T47D (cell line): ENCODE measurements around the gene AKR1C1.
"Not testable (repeated sequence)": the region's sequence is repeated elsewhere in the genome, so short reads cannot be mapped to it uniquely, and the experiment has no call there.

Source experiments
- DNase-seq, 2 experiments: peaks; one replicate each; pipeline versions ENCODE4 v3.0.0 to v3.0.0-alpha.2; 2011 to 2012; ENCODE audit warnings: low read depth in 1 of 2, low spot score in 1 of 2
- JUND ChIP-seq: IDR thresholded peaks from 2 replicates; pipeline ENCODE4 v1.6.1; 2012; ENCODE audit warnings: low read depth
- in situ Hi-C: cut with HindIII; loops from 2 replicates; pipeline ENCODE4 v1.10.0; 2016; ENCODE audit warnings: low sequenced_read_pairs, low pct_unique_long_range_greater_than_20kb

AKR1C1 gene

GRCh38 chr10:4967189-4967588 lies 4.0 kb downstream of the AKR1C1 start:
- DNase-seq, in situ Hi-C loops: not testable (repeated sequence)

- in situ Hi-C loops, DNase-seq: not testable (repeated sequence)
Measured at GRCh38 chr10:4969289-4969688, 6.1 kb downstream of the AKR1C1 start.

GRCh38 chr10:4970362-4970761 lies 7.1 kb downstream of the AKR1C1 start:
- in situ Hi-C loops, DNase-seq: not testable (repeated sequence)

GRCh38 chr10:4972369-4973142 lies 9.3 kb downstream of the AKR1C1 start:
- DNase-seq, in situ Hi-C loops: not testable (repeated sequence)

GRCh38 chr10:4973294-4973693 lies 10.1 kb downstream of the AKR1C1 start:
- in situ Hi-C loops, DNase-seq: not testable (repeated sequence)

- in situ Hi-C loops, DNase-seq: not testable (repeated sequence)
Measured at GRCh38 chr10:4974400-4974799, 11.2 kb downstream of the AKR1C1 start.

GRCh38 chr10:4977025-4977424 lies 13.8 kb downstream of the AKR1C1 start:
- in situ Hi-C loops = no loop called here
- no peak for DNase-seq
- no peak for TF ChIP-seq JUND

- TF ChIP-seq JUND = no peak
- in situ Hi-C loops = no loop called here
Measured at GRCh38 chr10:4978870-4979269, 15.7 kb downstream of the AKR1C1 start.

GRCh38 chr10:4980793-4981192 lies 17.6 kb downstream of the AKR1C1 start:
- DNase-seq = no peak
- TF ChIP-seq JUND = no peak
- in situ Hi-C loops = no loop called here

More at GRCh38 chr10:4978870-4979269, 15.7 kb downstream of the AKR1C1 start:
- DNase-seq = no peak

- peak in 1 of 2 experiments; percentile 60 for DNase-seq
- in situ Hi-C loops = no loop called here
- TF ChIP-seq JUND = no peak
Measured at GRCh38 chr10:4981722-4982471, 18.7 kb downstream of the AKR1C1 start.

- in situ Hi-C loops = no loop called here
- no peak for DNase-seq
- TF ChIP-seq JUND = no peak
Measured at GRCh38 chr10:4982764-4983226, 19.6 kb downstream of the AKR1C1 start.

GRCh38 chr10:4983615-4984216 lies 20.5 kb downstream of the AKR1C1 start:
- TF ChIP-seq JUND = no peak
- DNase-seq = no peak
- in situ Hi-C loops = no loop called here

- DNase-seq = no peak
- in situ Hi-C loops = no loop called here
- TF ChIP-seq JUND = no peak
Measured at GRCh38 chr10:4984223-4984622, 21.0 kb downstream of the AKR1C1 start.
